Coronary artery (tissue), 2 donors: Measurements from ENCODE around the gene CACNG8.
"Not testable (repeated sequence)": the region's sequence is repeated elsewhere in the genome, so short reads cannot be mapped to it uniquely, and the experiment has no call there.

Experiments used
- DNase-seq: peaks from one replicate; pipeline ENCODE4 v3.0.0-alpha.2; 2017; ENCODE audit warnings: low spot score
- H3K27ac ChIP-seq, 2 donors: fragments of 200-600 bp; sonication (generic); one replicate each; pipeline ENCODE4 v1.5.1; 2016 to 2019
- H3K4me3 ChIP-seq: fragments of 200-600 bp; sonication (generic); 2 replicates; pipeline ENCODE4 v1.5.1; 2016; ENCODE audit warnings: mild to moderate bottlenecking, moderate library complexity
- TF ChIP-seq, protein P1 (sequence below): fragments of 200-600 bp; sonication (generic); IDR thresholded peaks from one replicate; pipeline ENCODE4 v1.5.1; 2019; ENCODE audit warnings: antibody characterized with exemption

The CACNG8 gene

DNA sequence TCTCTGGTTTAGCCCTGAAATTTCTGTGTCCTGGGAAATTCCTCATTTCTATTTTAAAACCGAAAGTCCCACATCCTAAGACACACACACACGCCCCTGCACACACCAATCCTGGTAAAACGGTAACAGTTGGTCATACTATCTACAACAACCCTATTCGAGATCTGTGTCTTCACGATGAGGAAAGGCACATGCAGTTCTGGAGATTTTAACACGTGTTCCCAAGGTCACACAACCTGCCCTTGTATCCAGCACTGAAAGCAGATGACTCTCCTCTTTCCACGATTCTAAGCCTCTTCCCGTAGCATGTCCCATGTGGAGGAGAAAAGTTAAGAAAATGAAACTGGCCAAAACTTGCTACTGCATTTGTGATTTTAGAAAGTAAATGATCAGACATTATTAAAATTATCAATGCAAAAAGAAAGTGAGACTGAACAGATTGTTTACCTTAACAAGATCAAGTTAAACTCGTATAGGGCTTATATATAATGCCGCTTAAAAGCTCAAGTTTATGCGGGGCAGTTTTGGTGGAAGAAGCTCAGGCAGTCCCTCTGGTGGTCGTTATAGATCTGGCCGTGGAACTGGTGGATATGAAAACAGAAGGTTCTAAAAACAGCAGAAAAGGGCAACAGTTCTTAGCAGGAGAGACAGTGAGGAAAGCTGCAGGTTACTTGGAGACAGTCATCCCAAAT, 68.3 kb downstream of the CACNG8 start:
- TF ChIP-seq, protein P1, sequence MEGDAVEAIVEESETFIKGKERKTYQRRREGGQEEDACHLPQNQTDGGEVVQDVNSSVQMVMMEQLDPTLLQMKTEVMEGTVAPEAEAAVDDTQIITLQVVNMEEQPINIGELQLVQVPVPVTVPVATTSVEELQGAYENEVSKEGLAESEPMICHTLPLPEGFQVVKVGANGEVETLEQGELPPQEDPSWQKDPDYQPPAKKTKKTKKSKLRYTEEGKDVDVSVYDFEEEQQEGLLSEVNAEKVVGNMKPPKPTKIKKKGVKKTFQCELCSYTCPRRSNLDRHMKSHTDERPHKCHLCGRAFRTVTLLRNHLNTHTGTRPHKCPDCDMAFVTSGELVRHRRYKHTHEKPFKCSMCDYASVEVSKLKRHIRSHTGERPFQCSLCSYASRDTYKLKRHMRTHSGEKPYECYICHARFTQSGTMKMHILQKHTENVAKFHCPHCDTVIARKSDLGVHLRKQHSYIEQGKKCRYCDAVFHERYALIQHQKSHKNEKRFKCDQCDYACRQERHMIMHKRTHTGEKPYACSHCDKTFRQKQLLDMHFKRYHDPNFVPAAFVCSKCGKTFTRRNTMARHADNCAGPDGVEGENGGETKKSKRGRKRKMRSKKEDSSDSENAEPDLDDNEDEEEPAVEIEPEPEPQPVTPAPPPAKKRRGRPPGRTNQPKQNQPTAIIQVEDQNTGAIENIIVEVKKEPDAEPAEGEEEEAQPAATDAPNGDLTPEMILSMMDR, result no peak
- no peak for DNase-seq
- Histone ChIP-seq H3K27ac (no peak overlapping the region), H3K4me3 (no peak overlapping the region)

DNA sequence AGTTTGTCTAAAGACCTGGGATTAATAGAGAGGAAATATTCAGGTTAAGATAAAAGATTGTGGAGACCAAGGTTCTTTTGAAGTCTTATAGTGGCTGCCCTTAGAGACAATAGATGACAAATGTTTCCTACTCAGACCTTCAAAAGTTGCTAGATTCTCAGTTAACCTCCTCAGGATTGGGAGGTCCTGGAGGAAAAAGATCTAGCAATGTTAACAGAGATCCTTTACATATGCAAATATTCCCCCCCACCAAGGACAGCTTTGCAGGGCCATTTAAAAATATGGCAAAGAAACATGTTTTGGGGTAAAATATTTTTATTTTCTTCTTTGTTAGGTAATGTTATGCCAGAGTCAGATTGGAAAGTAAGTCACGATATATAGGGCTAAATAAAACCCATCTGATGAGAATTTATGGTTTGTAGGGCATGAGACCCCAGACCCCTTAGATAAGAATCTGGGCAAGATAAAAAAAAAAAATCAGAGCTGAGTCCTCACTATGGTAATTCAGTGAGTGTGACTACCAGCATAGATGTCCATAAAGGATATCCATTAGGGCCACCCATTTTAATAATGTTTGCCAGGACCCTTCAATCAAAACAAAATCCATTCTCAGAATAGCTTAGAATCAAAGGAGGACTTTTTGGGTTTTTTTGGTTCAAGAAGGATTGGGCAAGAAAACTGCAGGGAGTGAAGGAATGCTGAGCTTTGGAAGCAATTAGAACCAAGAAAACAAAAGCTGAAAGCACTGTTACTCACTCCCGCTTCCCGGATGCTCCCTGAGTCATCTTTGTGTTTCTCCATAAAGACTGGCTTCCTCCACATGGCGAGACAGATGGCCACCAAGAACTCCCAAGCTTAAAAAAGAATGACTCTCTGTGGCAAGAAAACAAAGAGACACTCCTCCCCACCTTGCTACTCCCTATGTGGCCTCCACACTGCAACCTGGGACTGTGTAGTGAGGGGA, 72.8 kb downstream of the CACNG8 start:
- Histone ChIP-seq H3K4me3 (no peak overlapping the region), H3K27ac (no peak overlapping the region)
- TF ChIP-seq, protein P1, result no peak
- no peak for DNase-seq

DNA sequence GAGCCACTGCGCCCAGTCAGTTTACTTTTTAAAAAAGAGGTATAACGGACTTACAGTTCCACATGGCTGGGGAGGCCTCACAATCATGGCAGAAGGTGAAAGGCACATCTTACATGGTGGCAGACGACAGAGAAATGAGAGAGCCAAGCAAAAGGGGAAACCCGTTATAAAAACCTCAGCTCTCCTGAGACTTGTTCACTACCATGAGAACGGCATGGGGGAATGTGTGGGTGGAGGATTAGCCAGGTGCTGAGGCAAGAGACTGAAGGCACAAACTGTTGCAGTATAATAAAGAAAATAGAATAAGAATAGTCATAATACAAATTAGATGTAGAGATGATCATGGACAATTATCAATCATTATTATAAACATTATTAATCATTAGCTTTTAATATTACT, 73.8 kb downstream of the CACNG8 start:
- H3K4me3 ChIP-seq, H3K27ac ChIP-seq, DNase-seq: not testable (repeated sequence)
